Eye (tissue), 1 donor: ENCODE measurements around the gene TM9SF1.

Experiments
- DNase-seq: peaks from one replicate; pipeline ENCODE4 v3.0.0-alpha.2; 2015

Gene TM9SF1

GRCh38 chr14:24150061-24150460 is 45.2 kb downstream of the TM9SF1 start:
- no peak for DNase-seq

- DNase-seq = no peak
Measured at GRCh38 chr14:24149302-24149969, 45.8 kb downstream of the TM9SF1 start.

GRCh38 chr14:24147761-24148428 is 47.3 kb downstream of the TM9SF1 start:
- no peak for DNase-seq

- DNase-seq = peak; percentile 99
Measured at GRCh38 chr14:24146978-24147760, 48.1 kb downstream of the TM9SF1 start, which contains the start of gene RNF31. Gene RNF31, plus strand, starts transcription at chr14:24147498. Its CDS starts 201 bp downstream, at chr14:24147699.

- peak; percentile 98 for DNase-seq
Measured at GRCh38 chr14:24146453-24146977, 48.7 kb downstream of the TM9SF1 start, which contains the start of gene PSME2. Gene PSME2, minus strand, starts transcription at chr14:24146610. Its CDS starts 29 bp downstream, at chr14:24146581.

GRCh38 chr14:24145690-24146452 is 49.4 kb downstream of the TM9SF1 start:
- no peak for DNase-seq

GRCh38 chr14:24145219-24145618 is 50.0 kb downstream of the TM9SF1 start:
- no peak for DNase-seq

GRCh38 chr14:24144451-24144850 is 50.8 kb downstream of the TM9SF1 start:
- no peak for DNase-seq

- DNase-seq = no peak
Measured at GRCh38 chr14:24143511-24143910, 51.7 kb downstream of the TM9SF1 start.

- DNase-seq = peak; percentile 100
Measured at GRCh38 chr14:24141097-24141880, 54.0 kb downstream of the TM9SF1 start, which contains the start of gene EMC9. Gene EMC9, minus strand, starts transcription at chr14:24141591. Its CDS starts 287 bp downstream, at chr14:24141304.

- no peak for DNase-seq
Measured at GRCh38 chr14:24139272-24139934, 55.8 kb downstream of the TM9SF1 start.
